SK-N-MC (cell line): ENCODE data around the gene ASXL3.

Source experiments
- DNase-seq: peaks from one replicate; pipeline ENCODE4 v3.0.0-alpha.2; 2011; ENCODE audit warnings: low read depth, low spot score
- H3K27ac ChIP-seq: fragments of 200-600 bp; sonication (generic); 2 replicates; pipeline ENCODE4 v1.5.1; 2016; ENCODE audit warnings: mixed run types
- H3K36me3 ChIP-seq: fragments of 200-600 bp; sonication (generic); 2 replicates; pipeline ENCODE4 v1.6.1; 2017; ENCODE audit warnings: antibody characterized with exemption, low read length, mixed read lengths; ENCODE audit not compliant: insufficient read depth
- H3K4me3 ChIP-seq: fragments of 200-600 bp; sonication (generic); 2 replicates; pipeline ENCODE4 v1.5.1; 2016
- H3K9ac ChIP-seq: fragments of 200-600 bp; sonication (generic); 2 replicates; pipeline ENCODE4 v1.8.0; 2017; ENCODE audit warnings: mixed run types, mixed read lengths; ENCODE audit not compliant: insufficient read length
- H3K9me3 ChIP-seq: fragments of 200-600 bp; sonication (generic); 2 replicates; pipeline ENCODE4 v1.6.1; 2017; ENCODE audit warnings: low read depth, mild to moderate bottlenecking, antibody characterized with exemption, low read length, moderate library complexity, mixed read lengths
- EZH2 ChIP-seq: fragments of 200-600 bp; sonication (generic); IDR thresholded peaks from one replicate; pipeline ENCODE4 v1.6.1; 2017; ENCODE audit warnings: antibody characterized with exemption
- FOXP2 ChIP-seq: optimal IDR thresholded peaks from 2 replicates; pipeline ENCODE3; 2011; ENCODE audit warnings: mild to moderate bottlenecking, moderate library complexity; ENCODE audit not compliant: insufficient read depth; ENCODE audit errors: extremely low read length, control extremely low read depth
- POLR2AphosphoS5 ChIP-seq: IDR thresholded peaks from 2 replicates; pipeline ENCODE4 v1.6.1; 2012; ENCODE audit warnings: mild to moderate bottlenecking, low read depth, low read length, borderline replicate concordance

The ASXL3 gene

DNA sequence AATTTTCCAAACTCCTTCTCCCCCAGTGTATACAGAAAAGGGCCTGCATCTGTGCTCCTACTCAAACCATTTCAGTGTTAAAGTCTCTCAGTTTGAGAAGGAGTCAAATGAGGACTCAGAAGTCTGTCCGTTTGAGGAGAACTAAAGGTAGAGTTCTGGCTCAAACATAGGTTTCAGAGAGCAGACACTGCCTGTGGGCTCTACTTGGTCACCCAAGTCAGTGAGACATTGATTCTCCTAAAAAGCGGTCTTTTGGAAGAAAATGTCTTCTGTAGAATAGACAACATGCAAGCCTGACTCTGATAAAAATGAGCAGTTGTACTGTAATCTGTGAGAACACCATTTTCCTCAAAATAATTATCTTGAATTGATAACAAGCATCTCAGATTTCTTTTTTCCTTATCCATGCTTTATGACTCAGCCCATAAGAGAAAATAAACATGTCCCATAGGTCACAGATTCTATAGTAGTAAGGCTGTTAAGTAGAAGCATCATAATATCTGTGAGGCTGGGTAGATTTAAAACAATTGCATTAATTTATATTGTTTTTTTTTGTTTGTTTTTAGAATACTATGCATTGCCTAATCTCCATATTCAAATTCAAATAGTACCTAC, 82.8 kb downstream of the ASXL3 start:
- no peak overlapping the region for H3K27ac ChIP-seq
- no peaks in the 10 kb centered on the region for H3K9me3 ChIP-seq
- DNase-seq, result no peak
- no peaks in the 10 kb centered on the region for H3K36me3 ChIP-seq
- no peak for TF ChIP-seq FOXP2
- no peak for TF ChIP-seq POLR2AphosphoS5
- TF ChIP-seq EZH2, result no peak
- H3K4me3 ChIP-seq, result no peak overlapping the region
- H3K9ac ChIP-seq, result no peak overlapping the region

DNA sequence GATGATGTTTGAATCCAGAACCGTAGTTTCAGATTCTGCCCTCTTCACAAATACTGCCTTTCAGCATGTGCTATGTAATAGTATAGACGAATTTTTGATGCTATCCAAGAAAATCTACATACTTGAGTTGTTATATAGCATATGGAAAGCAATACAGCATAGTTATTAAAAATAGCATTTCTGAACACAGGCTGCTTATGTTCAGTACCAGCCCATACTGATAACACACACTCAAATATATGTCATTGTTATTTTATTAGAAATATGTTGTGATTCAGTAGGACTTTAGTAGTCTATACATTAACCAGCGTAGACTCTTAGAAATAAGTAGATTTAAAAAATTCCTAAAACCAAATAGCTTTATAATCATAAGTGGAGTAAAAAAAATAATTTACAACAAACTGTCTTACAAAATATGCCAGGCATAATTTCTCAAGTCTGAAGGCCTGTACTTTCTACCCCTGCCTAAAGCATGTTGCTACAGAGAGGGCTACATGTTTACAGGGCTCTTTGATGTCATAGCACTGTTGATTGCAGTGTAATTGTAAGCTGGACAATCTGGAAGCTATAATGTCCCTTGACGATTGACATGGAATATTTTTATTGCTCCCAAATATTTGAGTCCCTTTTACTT, 86.3 kb downstream of the ASXL3 start:
- no peak for DNase-seq
- Histone ChIP-seq H3K9me3 (no peaks in the 10 kb centered on the region), H3K9ac (no peak overlapping the region), H3K36me3 (no peaks in the 10 kb centered on the region), H3K27ac (no peak overlapping the region), H3K4me3 (no peak overlapping the region)
- TF ChIP-seq EZH2, result no peak
- no peak for TF ChIP-seq POLR2AphosphoS5
- TF ChIP-seq FOXP2, result no peak

- Histone ChIP-seq H3K27ac (no peak overlapping the region), H3K9ac (no peak overlapping the region), H3K36me3 (no peaks in the 10 kb centered on the region), H3K9me3 (no peaks in the 10 kb centered on the region), H3K4me3 (no peak overlapping the region)
- TF ChIP-seq FOXP2, result no peak
- no peak for TF ChIP-seq EZH2
- no peak for TF ChIP-seq POLR2AphosphoS5
- no peak for DNase-seq
These were observed 87.2 kb downstream of the ASXL3 start for GRCh38 chr18:33665187-33665586.

DNA sequence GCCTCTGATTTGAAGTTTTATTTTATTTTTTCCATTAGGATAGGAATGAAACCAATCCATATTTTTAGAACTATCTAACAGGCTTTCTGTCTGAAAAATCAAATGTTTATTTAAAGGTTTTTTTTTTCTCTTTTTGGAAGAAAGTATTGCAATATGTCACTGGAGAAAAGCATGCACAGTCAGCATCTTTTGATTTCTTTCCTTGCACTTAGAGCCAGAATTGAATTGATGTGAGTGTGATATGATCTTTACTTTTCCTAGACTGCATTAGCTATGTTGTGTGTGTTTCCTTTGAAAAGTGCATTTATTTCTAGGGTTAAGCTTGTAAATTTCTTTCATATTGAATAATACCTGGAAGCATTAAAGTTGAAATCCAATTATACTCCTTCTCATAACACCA, 87.6 kb downstream of the ASXL3 start:
- H3K36me3 ChIP-seq, result no peaks in the 10 kb centered on the region
- no peaks in the 10 kb centered on the region for H3K9me3 ChIP-seq
- TF ChIP-seq EZH2, result no peak
- no peak for TF ChIP-seq POLR2AphosphoS5
- no peak for TF ChIP-seq FOXP2
- H3K4me3 ChIP-seq, result peak overlapping the region; percentile 8; the same call in 1 of the 2 replicates
- DNase-seq, result no peak
- no peak overlapping the region for H3K27ac ChIP-seq
- H3K9ac ChIP-seq, result no peak overlapping the region

- Histone ChIP-seq H3K9me3 (no peaks in the 10 kb centered on the region), H3K9ac (no peak overlapping the region), H3K27ac (no peak overlapping the region), H3K4me3 (no peak overlapping the region), H3K36me3 (no peaks in the 10 kb centered on the region)
- no peak for DNase-seq
- no peak for TF ChIP-seq EZH2
- TF ChIP-seq POLR2AphosphoS5, result no peak
- no peak for TF ChIP-seq FOXP2
These were observed 88.9 kb downstream of the ASXL3 start for GRCh38 chr18:33666915-33667314.

DNA sequence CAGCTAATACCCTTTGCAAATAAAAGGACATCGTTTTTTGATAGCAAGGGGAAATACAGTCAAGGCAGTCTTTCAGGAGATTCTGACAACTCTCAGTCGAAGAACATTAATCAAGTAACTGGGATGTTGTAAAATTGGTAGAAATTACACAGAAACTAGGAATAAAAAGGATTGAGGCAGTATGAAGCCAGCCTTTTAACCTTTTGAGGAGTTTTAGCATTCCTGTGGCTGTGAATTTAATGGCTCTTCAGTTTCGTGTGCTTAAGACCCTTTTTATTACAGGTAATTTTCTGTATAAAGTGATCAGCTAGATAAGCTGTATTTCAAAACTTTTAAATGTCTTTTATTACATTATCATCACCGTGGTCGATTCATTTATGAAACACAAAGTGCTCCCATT, 91.6 kb downstream of the ASXL3 start:
- no peak overlapping the region for H3K4me3 ChIP-seq
- no peak for TF ChIP-seq EZH2
- TF ChIP-seq POLR2AphosphoS5, result no peak
- TF ChIP-seq FOXP2, result no peak
- H3K36me3 ChIP-seq, result no peaks in the 10 kb centered on the region
- no peak for DNase-seq
- no peaks in the 10 kb centered on the region for H3K9me3 ChIP-seq
- no peak overlapping the region for H3K27ac ChIP-seq
- no peak overlapping the region for H3K9ac ChIP-seq

DNA sequence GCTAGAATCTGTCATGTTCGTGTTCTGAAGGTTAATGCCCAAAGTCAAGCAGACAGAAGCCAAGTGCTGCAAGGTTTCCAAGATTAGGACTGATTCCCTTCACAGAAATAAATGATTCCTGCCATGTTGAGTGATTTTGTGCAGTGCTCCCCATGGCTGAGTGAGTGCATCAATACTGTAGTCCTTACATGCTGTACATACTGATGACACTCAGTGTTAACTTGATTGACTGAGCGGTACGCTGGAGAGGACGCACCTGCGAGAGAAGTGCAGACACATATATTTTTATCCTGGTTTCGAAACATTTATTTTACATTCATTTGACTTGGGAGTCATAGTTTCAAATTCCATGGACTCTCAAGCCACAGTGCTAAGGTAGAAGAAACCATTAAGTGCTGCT, 92.0 kb downstream of the ASXL3 start:
- H3K9me3 ChIP-seq, result no peaks in the 10 kb centered on the region
- no peak for DNase-seq
- H3K9ac ChIP-seq, result no peak overlapping the region
- H3K36me3 ChIP-seq, result no peaks in the 10 kb centered on the region
- TF ChIP-seq POLR2AphosphoS5, result no peak
- no peak for TF ChIP-seq FOXP2
- no peak for TF ChIP-seq EZH2
- no peak overlapping the region for H3K27ac ChIP-seq
- H3K4me3 ChIP-seq, result no peak overlapping the region

- no peak for DNase-seq
- Histone ChIP-seq H3K9me3 (no peaks in the 10 kb centered on the region), H3K4me3 (no peak overlapping the region), H3K9ac (no peak overlapping the region), H3K27ac (no peak overlapping the region), H3K36me3 (no peaks in the 10 kb centered on the region)
- TF ChIP-seq EZH2, result no peak
- TF ChIP-seq FOXP2, result no peak
- no peak for TF ChIP-seq POLR2AphosphoS5
These were observed 95.7 kb downstream of the ASXL3 start for GRCh38 chr18:33673689-33674088.
